GM23338 (cell line): ENCODE results near the gene ZSCAN5A. TPM values are rescaled to one million over a fixed set of nuclear protein-coding genes. Genes with fewer than 3 reads are reported as not detected.

Experiments
- ATAC-seq: fragments of 200-7000 bp; cut with Tn5 transposase; 3 replicates; pipeline ENCODE4 v1.9.1; 2020
- DNase-seq: peaks from one replicate; pipeline ENCODE4 v3.0.0-alpha.2; 2015; ENCODE audit warnings: low spot score
- H2AFZ ChIP-seq: fragments of 200-600 bp; sonication (generic); 2 replicates; pipeline ENCODE4 v1.8.0; 2016; ENCODE audit warnings: antibody characterized with exemption, mild to moderate bottlenecking, moderate library complexity
- H3F3A ChIP-seq: fragments of 200-600 bp; sonication (generic); replicated peaks from 2 replicates; pipeline ENCODE4 v1.8.0; 2017; ENCODE audit warnings: antibody characterized with exemption, mixed run types, low read depth
- H3K27ac ChIP-seq: fragments of 200-600 bp; sonication (generic); 2 replicates; pipeline ENCODE4 v1.6.1; 2016; ENCODE audit warnings: low read depth
- H3K27me3 ChIP-seq: fragments of 200-600 bp; sonication (generic); 2 replicates; pipeline ENCODE4 v1.8.0; 2016; ENCODE audit warnings: mild to moderate bottlenecking, mixed run types, moderate library complexity; ENCODE audit not compliant: insufficient read depth
- H3K36me3 ChIP-seq: fragments of 200-600 bp; sonication (generic); 2 replicates; pipeline ENCODE4 v1.8.0; 2016; ENCODE audit warnings: mild to moderate bottlenecking; ENCODE audit not compliant: insufficient read depth
- H3K4me1 ChIP-seq: fragments of 200-600 bp; sonication (generic); 2 replicates; pipeline ENCODE4 v1.8.0; 2016; ENCODE audit warnings: mild to moderate bottlenecking, moderate library complexity; ENCODE audit not compliant: insufficient read depth
- H3K4me2 ChIP-seq: fragments of 200-600 bp; sonication (generic); 2 replicates; pipeline ENCODE4 v1.7.1; 2017; ENCODE audit warnings: mixed run types
- H3K4me3 ChIP-seq: fragments of 200-600 bp; sonication (generic); 2 replicates; pipeline ENCODE4 v1.6.1; 2016; ENCODE audit warnings: mixed run types
- H3K79me2 ChIP-seq: fragments of 200-600 bp; sonication (generic); replicated peaks from 2 replicates; pipeline ENCODE4 v1.8.0; 2017; ENCODE audit warnings: mild to moderate bottlenecking; ENCODE audit not compliant: insufficient read depth
- H3K9me2 ChIP-seq: fragments of 200-600 bp; sonication (generic); 2 replicates; pipeline ENCODE4 v1.8.0; 2017; ENCODE audit not compliant: insufficient read depth
- H4K20me1 ChIP-seq: fragments of 200-600 bp; sonication (generic); replicated peaks from 2 replicates; pipeline ENCODE4 v1.8.0; 2017; ENCODE audit warnings: mild to moderate bottlenecking; ENCODE audit not compliant: insufficient read depth
- H3K27ac Mint-ChIP-seq: 2 replicates; pipeline ENCODE4 v1.8.0; 2020; ENCODE audit warnings: inconsistent platforms, mild to moderate bottlenecking, moderate library complexity, mixed read lengths
- H3K27me3 Mint-ChIP-seq: 3 replicates; pipeline ENCODE4 v1.8.0; 2022; ENCODE audit warnings: low read depth, mild to moderate bottlenecking, moderate library complexity, mixed read lengths, inconsistent platforms; ENCODE audit not compliant: insufficient read depth, poor library complexity
- H3K36me3 Mint-ChIP-seq: 3 replicates; pipeline ENCODE4 v1.8.0; 2021; ENCODE audit warnings: low read depth, mild to moderate bottlenecking, inconsistent platforms, moderate library complexity, mixed read lengths
- H3K4me1 Mint-ChIP-seq: 3 replicates; pipeline ENCODE4 v1.8.0; 2020; ENCODE audit warnings: mild to moderate bottlenecking, inconsistent platforms, mixed read lengths
- H3K4me3 Mint-ChIP-seq: 3 replicates; pipeline ENCODE4 v1.8.0; 2021; ENCODE audit warnings: moderate library complexity, mild to moderate bottlenecking, inconsistent platforms, mixed read lengths
- H3K9me3 Mint-ChIP-seq: 3 replicates; pipeline ENCODE4 v1.8.0; 2020; ENCODE audit warnings: moderate library complexity, mild to moderate bottlenecking, inconsistent platforms, mixed read lengths
- CREB1 ChIP-seq: fragments of 250-450 bp; sonication (Bioruptor Pico); IDR thresholded peaks from 2 replicates; pipeline ENCODE4 v1.5.0; 2020; ENCODE audit warnings: low read depth, mild to moderate bottlenecking, moderate library complexity
- EZH2 ChIP-seq: fragments of 200-600 bp; sonication (generic); IDR thresholded peaks from one replicate; pipeline ENCODE4 v1.8.0; 2017; ENCODE audit warnings: antibody characterized with exemption, mild to moderate bottlenecking, low read depth; ENCODE audit not compliant: unreplicated experiment
- EZH2phosphoT487 ChIP-seq: fragments of 200-600 bp; sonication (generic); IDR thresholded peaks from one replicate; pipeline ENCODE4 v1.8.1; 2018; ENCODE audit warnings: antibody characterized with exemption; ENCODE audit not compliant: unreplicated experiment
- JUNB ChIP-seq: IDR thresholded peaks from one replicate; pipeline ENCODE4 v1.6.1; 2016; ENCODE audit warnings: antibody characterized with exemption; ENCODE audit not compliant: unreplicated experiment
- NANOG ChIP-seq: IDR thresholded peaks from 2 replicates; pipeline ENCODE4 v1.6.1; 2016; ENCODE audit warnings: antibody characterized with exemption, borderline replicate concordance
- POLR2AphosphoS5 ChIP-seq: IDR thresholded peaks from 2 replicates; pipeline ENCODE4 v1.6.1; 2016; ENCODE audit warnings: antibody characterized with exemption, low read depth
- polyA plus RNA-seq: library from polyadenylated mRNA; unstranded; fragments of >200 nt; fragmentation: Nextera tagmentation; extraction: Ambion mirVana; gene quantifications from 2 replicates; pipeline ENCODE4 v1.2.1, GENCODE V29; 2016
- total RNA-seq: library from RNA; depleted of rRNA; stranded (reverse); fragments of >200 nt; shearing (Covaris generic); gene quantifications from 2 replicates; pipeline ENCODE4 v1.2.3, GENCODE V29; 2014
- TF ChIP-seq, protein P1 (sequence below): IDR thresholded peaks from one replicate; pipeline ENCODE4 v1.6.1; 2018; ENCODE audit warnings: antibody characterized with exemption; ENCODE audit not compliant: unreplicated experiment
- TF ChIP-seq, protein P2 (sequence below): IDR thresholded peaks from 2 replicates; pipeline ENCODE4 v1.6.1; 2016; ENCODE audit warnings: antibody characterized with exemption
- TF ChIP-seq, protein P3 (sequence below), 2 experiments: fragments of 200-600 bp in 1 of 2; sonication (generic) in 1 of 2; conservative IDR thresholded peaks; 2 replicates each; pipeline versions ENCODE4 v1.5.1 to v1.6.1; 2016 to 2017; ENCODE audit warnings: antibody characterized with exemption in 2 of 2, low read depth in 2 of 2, mild to moderate bottlenecking in 2 of 2, moderate library complexity in 1 of 2

Gene ZSCAN5A
- total and polyA plus RNA-seq, 2 experiments from 2014 or later: 10.2 to 12.5 TPM

DNA sequence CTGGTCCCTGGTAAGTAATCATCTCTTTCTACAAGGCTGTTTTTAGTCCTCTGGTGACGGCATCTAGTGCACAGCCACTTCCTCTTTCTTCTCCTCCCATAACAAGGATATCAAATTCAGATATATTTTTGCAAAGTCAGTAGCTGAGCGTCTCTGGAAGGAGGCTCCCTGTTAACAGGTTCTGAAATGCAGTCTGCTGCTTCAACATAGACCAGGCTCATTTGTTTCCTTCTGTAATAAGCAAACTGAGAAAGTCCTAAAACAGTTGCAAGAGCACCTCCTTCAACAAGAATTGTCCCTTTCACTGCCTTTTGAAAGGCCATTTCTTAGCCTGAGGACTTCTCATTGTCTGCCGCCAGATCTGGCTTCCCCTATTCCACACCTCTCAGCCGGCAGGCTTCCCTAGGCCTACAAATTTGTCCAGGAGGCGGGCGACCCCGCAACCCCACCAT lies 7.4 kb upstream of the ZSCAN5A start (continued):
- TF ChIP-seq, protein P1, sequence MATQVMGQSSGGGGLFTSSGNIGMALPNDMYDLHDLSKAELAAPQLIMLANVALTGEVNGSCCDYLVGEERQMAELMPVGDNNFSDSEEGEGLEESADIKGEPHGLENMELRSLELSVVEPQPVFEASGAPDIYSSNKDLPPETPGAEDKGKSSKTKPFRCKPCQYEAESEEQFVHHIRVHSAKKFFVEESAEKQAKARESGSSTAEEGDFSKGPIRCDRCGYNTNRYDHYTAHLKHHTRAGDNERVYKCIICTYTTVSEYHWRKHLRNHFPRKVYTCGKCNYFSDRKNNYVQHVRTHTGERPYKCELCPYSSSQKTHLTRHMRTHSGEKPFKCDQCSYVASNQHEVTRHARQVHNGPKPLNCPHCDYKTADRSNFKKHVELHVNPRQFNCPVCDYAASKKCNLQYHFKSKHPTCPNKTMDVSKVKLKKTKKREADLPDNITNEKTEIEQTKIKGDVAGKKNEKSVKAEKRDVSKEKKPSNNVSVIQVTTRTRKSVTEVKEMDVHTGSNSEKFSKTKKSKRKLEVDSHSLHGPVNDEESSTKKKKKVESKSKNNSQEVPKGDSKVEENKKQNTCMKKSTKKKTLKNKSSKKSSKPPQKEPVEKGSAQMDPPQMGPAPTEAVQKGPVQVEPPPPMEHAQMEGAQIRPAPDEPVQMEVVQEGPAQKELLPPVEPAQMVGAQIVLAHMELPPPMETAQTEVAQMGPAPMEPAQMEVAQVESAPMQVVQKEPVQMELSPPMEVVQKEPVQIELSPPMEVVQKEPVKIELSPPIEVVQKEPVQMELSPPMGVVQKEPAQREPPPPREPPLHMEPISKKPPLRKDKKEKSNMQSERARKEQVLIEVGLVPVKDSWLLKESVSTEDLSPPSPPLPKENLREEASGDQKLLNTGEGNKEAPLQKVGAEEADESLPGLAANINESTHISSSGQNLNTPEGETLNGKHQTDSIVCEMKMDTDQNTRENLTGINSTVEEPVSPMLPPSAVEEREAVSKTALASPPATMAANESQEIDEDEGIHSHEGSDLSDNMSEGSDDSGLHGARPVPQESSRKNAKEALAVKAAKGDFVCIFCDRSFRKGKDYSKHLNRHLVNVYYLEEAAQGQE: no peak
- no peak for TF ChIP-seq EZH2phosphoT487

DNA sequence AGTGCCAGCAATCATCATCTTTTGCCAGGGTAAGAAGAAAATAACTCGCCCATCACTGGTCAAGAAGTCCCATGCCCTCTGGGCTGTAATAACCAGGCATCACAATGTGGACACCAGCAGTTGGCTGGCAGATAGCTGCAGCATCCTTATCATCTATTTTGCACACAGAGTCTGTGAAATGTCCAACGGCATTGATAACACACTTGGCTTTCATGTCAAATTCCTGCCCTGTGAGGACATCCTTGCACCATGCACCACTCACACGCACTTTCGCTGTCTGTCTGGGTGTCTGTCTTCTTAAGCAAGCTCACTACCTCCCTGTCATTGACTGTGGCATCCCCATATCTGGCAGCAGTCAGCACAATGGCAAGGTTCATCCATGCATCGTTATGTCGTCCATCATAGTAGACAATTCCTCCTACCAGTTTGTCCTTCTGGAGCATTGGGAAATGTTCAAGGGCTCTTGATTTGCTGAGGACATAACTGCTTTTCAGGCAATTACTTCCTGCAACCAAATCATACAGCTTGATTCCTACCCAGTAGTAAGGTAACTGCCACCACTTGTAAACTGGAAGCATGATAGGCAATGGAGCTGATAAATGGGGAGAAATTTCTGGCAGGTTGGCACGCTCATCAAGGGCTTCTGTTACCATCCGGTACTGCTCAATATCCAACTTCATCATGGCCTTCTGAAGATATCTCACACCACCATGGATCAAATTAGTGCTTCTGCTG lies 6.8 kb upstream of the ZSCAN5A start:
- peaks cover 15% of the 10 kb centered on the region for H3K9me3 Mint-ChIP-seq
- no peaks in the 10 kb centered on the region for H3K36me3 Mint-ChIP-seq

DNA sequence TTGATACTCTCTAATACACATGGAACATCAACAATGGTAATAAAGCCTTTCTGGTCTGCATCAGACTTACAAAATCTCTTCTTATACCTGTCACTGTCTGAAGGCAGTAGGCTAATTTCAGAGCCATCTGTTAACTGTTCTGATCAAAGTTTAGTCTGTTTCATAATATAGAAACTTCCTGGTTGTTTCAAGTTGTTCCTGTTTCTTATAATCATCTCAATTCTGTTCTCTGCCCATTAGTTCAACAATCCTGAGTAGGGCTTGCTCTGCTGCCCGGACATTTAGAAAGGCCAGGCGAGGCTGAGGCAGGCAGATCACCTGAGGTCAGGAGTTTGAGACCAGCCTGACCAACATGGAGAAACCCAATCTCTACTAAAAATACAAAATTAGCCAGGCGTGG lies 5.4 kb upstream of the ZSCAN5A start:
- Histone ChIP-seq H3K36me3 (no peaks in the 10 kb centered on the region), H3K27ac (no peak overlapping the region), H3K4me2 (no peak overlapping the region), H3K27me3 (no peaks in the 10 kb centered on the region), H3K4me3 (no peak overlapping the region), H4K20me1 (no peaks in the 10 kb centered on the region), H3F3A (no peaks in the 10 kb centered on the region), H2AFZ (no peak overlapping the region), H3K4me1 (no peaks in the 10 kb centered on the region), H3K9me2 (0 out of 2 replicates have a peak, but pooled peaks cover 5% of the 10 kb centered on the region), H3K79me2 (no peaks in the 10 kb centered on the region)
- Mint-ChIP-seq H3K9me3 (peaks cover 8% of the 10 kb centered on the region), H3K4me1 (peaks cover 6% of the 10 kb centered on the region; the same call in 2 of the 3 replicates), H3K27me3 (peaks cover 7% of the 10 kb centered on the region), H3K36me3 (no peaks in the 10 kb centered on the region), H3K4me3 (no peak overlapping the region), H3K27ac (no peak overlapping the region)
- DNase-seq (no peak), ATAC-seq (no peak)
- TF ChIP-seq, protein P2, sequence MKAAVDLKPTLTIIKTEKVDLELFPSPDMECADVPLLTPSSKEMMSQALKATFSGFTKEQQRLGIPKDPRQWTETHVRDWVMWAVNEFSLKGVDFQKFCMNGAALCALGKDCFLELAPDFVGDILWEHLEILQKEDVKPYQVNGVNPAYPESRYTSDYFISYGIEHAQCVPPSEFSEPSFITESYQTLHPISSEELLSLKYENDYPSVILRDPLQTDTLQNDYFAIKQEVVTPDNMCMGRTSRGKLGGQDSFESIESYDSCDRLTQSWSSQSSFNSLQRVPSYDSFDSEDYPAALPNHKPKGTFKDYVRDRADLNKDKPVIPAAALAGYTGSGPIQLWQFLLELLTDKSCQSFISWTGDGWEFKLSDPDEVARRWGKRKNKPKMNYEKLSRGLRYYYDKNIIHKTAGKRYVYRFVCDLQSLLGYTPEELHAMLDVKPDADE: no peak
- TF ChIP-seq, protein P3, sequence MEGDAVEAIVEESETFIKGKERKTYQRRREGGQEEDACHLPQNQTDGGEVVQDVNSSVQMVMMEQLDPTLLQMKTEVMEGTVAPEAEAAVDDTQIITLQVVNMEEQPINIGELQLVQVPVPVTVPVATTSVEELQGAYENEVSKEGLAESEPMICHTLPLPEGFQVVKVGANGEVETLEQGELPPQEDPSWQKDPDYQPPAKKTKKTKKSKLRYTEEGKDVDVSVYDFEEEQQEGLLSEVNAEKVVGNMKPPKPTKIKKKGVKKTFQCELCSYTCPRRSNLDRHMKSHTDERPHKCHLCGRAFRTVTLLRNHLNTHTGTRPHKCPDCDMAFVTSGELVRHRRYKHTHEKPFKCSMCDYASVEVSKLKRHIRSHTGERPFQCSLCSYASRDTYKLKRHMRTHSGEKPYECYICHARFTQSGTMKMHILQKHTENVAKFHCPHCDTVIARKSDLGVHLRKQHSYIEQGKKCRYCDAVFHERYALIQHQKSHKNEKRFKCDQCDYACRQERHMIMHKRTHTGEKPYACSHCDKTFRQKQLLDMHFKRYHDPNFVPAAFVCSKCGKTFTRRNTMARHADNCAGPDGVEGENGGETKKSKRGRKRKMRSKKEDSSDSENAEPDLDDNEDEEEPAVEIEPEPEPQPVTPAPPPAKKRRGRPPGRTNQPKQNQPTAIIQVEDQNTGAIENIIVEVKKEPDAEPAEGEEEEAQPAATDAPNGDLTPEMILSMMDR (conservative IDR thresholded peaks at IDR 0.05; ENCODE audit: low read depth in 2 of 2): no peak
- TF ChIP-seq JUNB: no peak
- TF ChIP-seq POLR2AphosphoS5: no peak
- no peak for TF ChIP-seq EZH2

More for the DNA sequence above, 6.8 kb upstream of the ZSCAN5A start:
- no peak overlapping the region for H3K4me2 ChIP-seq
- ATAC-seq (no peak), DNase-seq (no peak)
- no peak overlapping the region for H3K4me3 ChIP-seq
- H3K79me2 ChIP-seq: no peaks in the 10 kb centered on the region
- H3K36me3 ChIP-seq: no peaks in the 10 kb centered on the region
- no peaks in the 10 kb centered on the region for H4K20me1 ChIP-seq
- H2AFZ ChIP-seq: no peak overlapping the region
- H3K4me1 ChIP-seq: no peaks in the 10 kb centered on the region
- TF ChIP-seq, protein P3 (conservative IDR thresholded peaks at IDR 0.05; ENCODE audit: low read depth in 2 of 2): no peak
- TF ChIP-seq CREB1 (CRISPR knock-in tag) (no peak), NANOG (no peak), EZH2phosphoT487 (no peak)
- no peaks in the 10 kb centered on the region for H3K27me3 ChIP-seq
- no peak overlapping the region for H3K27ac Mint-ChIP-seq
- H3K4me3 Mint-ChIP-seq: no peak overlapping the region
- peaks cover 5% of the 10 kb centered on the region; the same call in 1 of the 2 replicates for H3K9me2 ChIP-seq
- H3K27ac ChIP-seq: no peak overlapping the region
- H3K4me1 Mint-ChIP-seq: no peaks in the 10 kb centered on the region
- H3K27me3 Mint-ChIP-seq: peaks cover 7% of the 10 kb centered on the region
- H3F3A ChIP-seq: no peaks in the 10 kb centered on the region
